Spleen (tissue), 7 donors: ENCODE data around the gene UBE2V1.

ENCODE experiments used
- POLR2A ChIP-seq, 3 donors: fragments of 450-650 bp; IDR thresholded peaks; one replicate each; pipeline ENCODE4 v1.5.1; 2017; ENCODE audit warnings: antibody characterized with exemption in 3 of 3, mild to moderate bottlenecking in 1 of 3
- POLR2AphosphoS5 ChIP-seq, 3 donors: sonication (generic); formaldehyde crosslinking; IDR thresholded peaks; one replicate each; pipeline ENCODE4 v1.5.1; 2017; ENCODE audit warnings: antibody characterized with exemption in 3 of 3
- TF ChIP-seq, protein P1 (sequence below), 11 experiments: fragments of 200-600 bp in 7 of 11; fragments of 450-650 bp in 4 of 11; sonication (generic) in 4 of 11; IDR thresholded peaks in 8 of 11; conservative IDR thresholded peaks in 3 of 11; 1 replicate in 7 of 11; 2 replicates in 4 of 11; pipeline versions ENCODE4 v1.4.0 to v1.8.0; 2016 to 2021; ENCODE audit warnings: antibody characterized with exemption in 11 of 11, inconsistent platforms in 4 of 11, mild to moderate bottlenecking in 1 of 11
- donor health status: DM: no; HTN: no; CAD: no; lungs with moderate emphysema.
- donor health status: DM: no; HTN: no; CAD: no.
- donor health status: DM: no; HTN: no; CAD: no.

GRCh38 chr20:50067018-50067417, 45.9 kb downstream of the UBE2V1 start:
- TF ChIP-seq, protein P1, sequence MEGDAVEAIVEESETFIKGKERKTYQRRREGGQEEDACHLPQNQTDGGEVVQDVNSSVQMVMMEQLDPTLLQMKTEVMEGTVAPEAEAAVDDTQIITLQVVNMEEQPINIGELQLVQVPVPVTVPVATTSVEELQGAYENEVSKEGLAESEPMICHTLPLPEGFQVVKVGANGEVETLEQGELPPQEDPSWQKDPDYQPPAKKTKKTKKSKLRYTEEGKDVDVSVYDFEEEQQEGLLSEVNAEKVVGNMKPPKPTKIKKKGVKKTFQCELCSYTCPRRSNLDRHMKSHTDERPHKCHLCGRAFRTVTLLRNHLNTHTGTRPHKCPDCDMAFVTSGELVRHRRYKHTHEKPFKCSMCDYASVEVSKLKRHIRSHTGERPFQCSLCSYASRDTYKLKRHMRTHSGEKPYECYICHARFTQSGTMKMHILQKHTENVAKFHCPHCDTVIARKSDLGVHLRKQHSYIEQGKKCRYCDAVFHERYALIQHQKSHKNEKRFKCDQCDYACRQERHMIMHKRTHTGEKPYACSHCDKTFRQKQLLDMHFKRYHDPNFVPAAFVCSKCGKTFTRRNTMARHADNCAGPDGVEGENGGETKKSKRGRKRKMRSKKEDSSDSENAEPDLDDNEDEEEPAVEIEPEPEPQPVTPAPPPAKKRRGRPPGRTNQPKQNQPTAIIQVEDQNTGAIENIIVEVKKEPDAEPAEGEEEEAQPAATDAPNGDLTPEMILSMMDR (IDR thresholded peaks at IDR 0.05 in 8 of 11, conservative IDR thresholded peaks at IDR 0.05 in 3 of 11): no peak
- no peak for TF ChIP-seq POLR2A (IDR thresholded peaks at IDR 0.05)
- TF ChIP-seq POLR2AphosphoS5 (IDR thresholded peaks at IDR 0.05): no peak
